Endothelial cell of umbilical vein (primary cell): ENCODE data around the gene TNFAIP6. TPM values are rescaled to one million over a fixed set of nuclear protein-coding genes. Genes with fewer than 3 reads are reported as not detected.

Experiments used
- BruUV-seq: library from RNA; stranded (reverse); fragments of 400-500 nt; replicated peaks from 2 replicates; lab custom pipeline; 2021; lab: Mats Ljungman, UMichigan
- CTCF ChIA-PET: fragments of 300-600, 350-600 bp; sonication (Branson Sonifier 250); formaldehyde crosslinking; loops from one replicate; lab custom pipeline; 2021; ENCODE audit warnings: antibody characterized with exemption, inconsistent platforms; lab: Charles Lee
- POLR2A ChIA-PET: fragments of 300-600, 350-600 bp; sonication (Branson Sonifier 250); formaldehyde crosslinking; loops from one replicate; lab custom pipeline; 2021; ENCODE audit warnings: antibody characterized with exemption, inconsistent platforms; lab: Charles Lee
- DNase-seq: peaks from one replicate; pipeline ENCODE4 v3.0.0-alpha.2; 2011; ENCODE audit warnings: low read depth, low spot score
- FAIRE-seq: peaks from 2 replicates; lab custom pipeline; 2011; peaks lifted over from hg19 to GRCh38; lab: Jason Lieb, UNC
- H2AFZ ChIP-seq: 2 replicates; pipeline ENCODE4 v1.6.0; 2012; ENCODE audit warnings: low read depth, low read length, control low read depth, inconsistent platforms
- H3K27ac ChIP-seq: 2 replicates; pipeline ENCODE4 v1.5.1; 2011; ENCODE audit warnings: low read depth, mild to moderate bottlenecking, control low read depth, low read length, moderate library complexity; ENCODE audit not compliant: insufficient read depth
- H3K27me3 ChIP-seq, 2 experiments: 2 replicates each; pipeline versions ENCODE4 v1.6.0 to v1.6.1; 2011; ENCODE audit warnings: low read length in 2 of 2, mixed read lengths in 1 of 2; ENCODE audit not compliant: control insufficient read depth in 2 of 2, insufficient read depth in 2 of 2
- H3K36me3 ChIP-seq, 2 experiments: 2 replicates in 1 of 2; 3 replicates in 1 of 2; pipeline ENCODE4 v1.5.1; 2011; ENCODE audit warnings: low read length in 2 of 2, mild to moderate bottlenecking in 1 of 2, moderate library complexity in 1 of 2; ENCODE audit not compliant: control insufficient read depth in 2 of 2, insufficient read depth in 2 of 2; ENCODE audit errors: extremely low read depth in 1 of 2
- H3K4me1 ChIP-seq: 3 replicates; pipeline ENCODE4 v1.5.1; 2011; ENCODE audit warnings: mild to moderate bottlenecking, low read length; ENCODE audit not compliant: control insufficient read depth, insufficient read depth; ENCODE audit errors: extremely low read depth
- H3K4me2 ChIP-seq: 2 replicates; pipeline ENCODE4 v1.6.1; 2011; ENCODE audit warnings: low read length, control low read depth, mixed read lengths; ENCODE audit not compliant: insufficient read depth
- H3K4me3 ChIP-seq, 3 experiments: fragments of 200-600 bp in 1 of 3; sonication (generic), shearing (Covaris generic) in 1 of 3; replicated peaks in 1 of 3; 2 replicates each; pipeline ENCODE4 v1.5.1; 2011 to 2016; ENCODE audit warnings: control low read depth in 3 of 3, low read length in 3 of 3, mild to moderate bottlenecking in 2 of 3, inconsistent platforms in 1 of 3, low read depth in 1 of 3, moderate library complexity in 1 of 3; ENCODE audit not compliant: insufficient read depth in 1 of 3
- H3K79me2 ChIP-seq: 2 replicates; pipeline ENCODE4 v1.6.0; 2012; ENCODE audit warnings: low read length, inconsistent platforms; ENCODE audit not compliant: control insufficient read depth, insufficient read depth
- H3K9ac ChIP-seq: replicated peaks from 2 replicates; pipeline ENCODE3; 2011; ENCODE audit warnings: low read length, control low read depth; ENCODE audit not compliant: insufficient read depth; ENCODE audit errors: extremely low read depth
- H3K9me1 ChIP-seq: replicated peaks from 3 replicates; pipeline ENCODE4 v1.6.0; 2011; ENCODE audit warnings: mild to moderate bottlenecking, low read length; ENCODE audit not compliant: control insufficient read depth, insufficient read depth; ENCODE audit errors: extremely low read depth
- H3K9me3 ChIP-seq: replicated peaks from 2 replicates; pipeline ENCODE4 v1.5.1; 2012; ENCODE audit warnings: low read length, inconsistent platforms; ENCODE audit not compliant: control insufficient read depth, insufficient read depth
- H4K20me1 ChIP-seq: replicated peaks from 2 replicates; pipeline ENCODE3; 2011; ENCODE audit warnings: mild to moderate bottlenecking, low read length; ENCODE audit not compliant: control insufficient read depth, insufficient read depth; ENCODE audit errors: extremely low read depth
- EZH2 ChIP-seq: IDR thresholded peaks from 2 replicates; pipeline ENCODE4 v1.6.1; 2012; ENCODE audit warnings: borderline replicate concordance, low read depth, mild to moderate bottlenecking, moderate library complexity, low read length, inconsistent platforms; ENCODE audit not compliant: severe bottlenecking
- FOS ChIP-seq: IDR thresholded peaks from 2 replicates; pipeline ENCODE4 v1.6.1; 2011; ENCODE audit warnings: mild to moderate bottlenecking, low read length, moderate library complexity, borderline replicate concordance; ENCODE audit not compliant: insufficient read depth
- GATA2 ChIP-seq: IDR thresholded peaks from 2 replicates; pipeline ENCODE4 v1.7.0; 2011; ENCODE audit warnings: low read depth, mild to moderate bottlenecking, moderate library complexity, mixed read lengths, low read length; ENCODE audit not compliant: insufficient read length, insufficient read depth
- JUN ChIP-seq: IDR thresholded peaks from 2 replicates; pipeline ENCODE4 v1.6.1; 2011; ENCODE audit warnings: borderline replicate concordance, low read depth; ENCODE audit not compliant: insufficient read length, insufficient read depth
- MYC ChIP-seq: IDR thresholded peaks from one replicate; pipeline ENCODE4 v1.6.1; 2011; ENCODE audit warnings: mild to moderate bottlenecking, low read depth, low read length
- POLR2A ChIP-seq: IDR thresholded peaks from 2 replicates; pipeline ENCODE4 v1.6.1; 2012; ENCODE audit warnings: low read depth, mild to moderate bottlenecking, control low read depth, low read length
- POLR2AphosphoS5 ChIP-seq: IDR thresholded peaks from 2 replicates; pipeline ENCODE4 v1.6.1; 2012; ENCODE audit warnings: low read depth, mild to moderate bottlenecking, control low read depth, low read length, moderate library complexity; ENCODE audit not compliant: insufficient read depth
- dilution Hi-C: fragments of 300-500 bp; cut with MboI; formaldehyde crosslinking; loops from one replicate; pipeline ENCODE4 v1.15.0; 2019; ENCODE audit warnings: low sequenced_read_pairs; ENCODE audit not compliant: extremely low pct_ligation_motif_present
- intact Hi-C: fragments of 100-400 bp; cut with micrococcal nuclease; formaldehyde crosslinking; loops from one replicate; pipeline ENCODE4 v1.10.0; 2022
- polyA plus RNA-seq, 4 experiments: library from polyadenylated mRNA; depleted of rRNA in 3 of 4; stranded (reverse) in 3 of 4; unstranded in 1 of 4; fragments of >200 nt; gene quantifications; 2 replicates each; pipeline versions ENCODE4 v1.2.1 to v1.2.3, GENCODE V29; 2011 to 2012; ENCODE audit warnings: missing spikeins in 1 of 4
- total RNA-seq: library from RNA; stranded (reverse); gene quantifications from 2 replicates; pipeline ENCODE4 v1.2.3, GENCODE V29; 2021
- TF ChIP-seq, protein P1 (sequence below), 2 donors: IDR thresholded peaks; 1 replicate in 1 of 2; 2 replicates in 1 of 2; pipeline ENCODE4 v1.5.1; 2011; ENCODE audit warnings: low read length in 2 of 2, mild to moderate bottlenecking in 2 of 2, moderate library complexity in 2 of 2, control low read depth in 1 of 2, inconsistent platforms in 1 of 2, low read depth in 1 of 2; ENCODE audit not compliant: insufficient read depth in 1 of 2; ENCODE audit errors: extremely low read depth in 1 of 2
- TF ChIP-seq, protein P2 (sequence below): IDR thresholded peaks from 2 replicates; pipeline ENCODE4 v1.6.1; 2011; ENCODE audit not compliant: insufficient read depth, insufficient read length

The TNFAIP6 gene
- total and polyA plus RNA-seq, 2 donors (not counting 3 experiments of a cell fraction or from before 2014, with no cell fraction given): not detected

DNA sequence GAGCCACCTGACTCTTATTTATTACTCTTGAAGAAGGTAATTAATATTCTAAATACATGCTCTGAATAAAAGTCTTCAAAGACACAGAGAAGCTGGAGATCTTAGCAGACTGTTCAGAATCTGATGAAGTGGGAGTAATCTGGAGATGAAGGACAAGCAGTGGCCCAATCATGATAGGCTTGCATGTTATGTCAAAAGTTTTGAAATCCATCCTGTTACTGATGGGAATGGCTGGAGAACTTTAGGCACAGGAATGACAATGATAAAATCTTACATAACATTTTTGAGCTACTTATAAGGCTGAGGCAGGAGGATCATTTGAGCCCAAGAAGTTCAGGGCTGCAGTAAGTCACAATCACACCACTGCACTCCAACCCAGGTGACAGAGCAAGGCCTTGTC, 49.9 kb downstream of the TNFAIP6 start:
- Histone ChIP-seq H3K79me2 (peaks cover 24% of the 10 kb centered on the region), H3K9me1 (no peaks in the 10 kb centered on the region), H3K36me3 (peaks cover 0 to 4% of the 10 kb centered on the region in 2 experiments), H3K27me3 (no peaks in the 10 kb centered on the region), H3K4me1 (peaks cover 7% of the 10 kb centered on the region), H2AFZ (no peak overlapping the region), H3K4me2 (no peak overlapping the region), H3K27ac (no peak overlapping the region), H3K9ac (no peak overlapping the region), H4K20me1 (no peaks in the 10 kb centered on the region), H3K9me3 (no peaks in the 10 kb centered on the region), H3K4me3 (no peak overlapping the region)
- dilution Hi-C loops (no loop called here), intact Hi-C loops (loop anchor here (5.0 kb wide), 1 partner anchor 55 kb away; no protein-coding TSS in a partner anchor)
- no peak for DNase-seq
- TF ChIP-seq EZH2 (no peak), MYC (no peak), FOS (no peak), POLR2A (no peak), JUN (no peak), POLR2AphosphoS5 (no peak), GATA2 (no peak)
- TF ChIP-seq, protein P1, sequence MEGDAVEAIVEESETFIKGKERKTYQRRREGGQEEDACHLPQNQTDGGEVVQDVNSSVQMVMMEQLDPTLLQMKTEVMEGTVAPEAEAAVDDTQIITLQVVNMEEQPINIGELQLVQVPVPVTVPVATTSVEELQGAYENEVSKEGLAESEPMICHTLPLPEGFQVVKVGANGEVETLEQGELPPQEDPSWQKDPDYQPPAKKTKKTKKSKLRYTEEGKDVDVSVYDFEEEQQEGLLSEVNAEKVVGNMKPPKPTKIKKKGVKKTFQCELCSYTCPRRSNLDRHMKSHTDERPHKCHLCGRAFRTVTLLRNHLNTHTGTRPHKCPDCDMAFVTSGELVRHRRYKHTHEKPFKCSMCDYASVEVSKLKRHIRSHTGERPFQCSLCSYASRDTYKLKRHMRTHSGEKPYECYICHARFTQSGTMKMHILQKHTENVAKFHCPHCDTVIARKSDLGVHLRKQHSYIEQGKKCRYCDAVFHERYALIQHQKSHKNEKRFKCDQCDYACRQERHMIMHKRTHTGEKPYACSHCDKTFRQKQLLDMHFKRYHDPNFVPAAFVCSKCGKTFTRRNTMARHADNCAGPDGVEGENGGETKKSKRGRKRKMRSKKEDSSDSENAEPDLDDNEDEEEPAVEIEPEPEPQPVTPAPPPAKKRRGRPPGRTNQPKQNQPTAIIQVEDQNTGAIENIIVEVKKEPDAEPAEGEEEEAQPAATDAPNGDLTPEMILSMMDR (IDR thresholded peaks at IDR 0.05; ENCODE audit: extremely low read depth in 1 of 2, insufficient read depth in 1 of 2, low read depth in 1 of 2, low read length in 2 of 2): no peak
- TF ChIP-seq, protein P2, sequence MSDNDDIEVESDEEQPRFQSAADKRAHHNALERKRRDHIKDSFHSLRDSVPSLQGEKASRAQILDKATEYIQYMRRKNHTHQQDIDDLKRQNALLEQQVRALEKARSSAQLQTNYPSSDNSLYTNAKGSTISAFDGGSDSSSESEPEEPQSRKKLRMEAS: no peak
- ChIA-PET CTCF (interaction anchor here (0.8 kb wide), 1 partner anchor 109 kb away, joined by 3 read pairs; no protein-coding TSS in a partner anchor), POLR2A (no interaction called here)
- BruUV-seq: no TSS peak
- FAIRE-seq: no peak
